Islet of Langerhans (tissue), 1 donor: ENCODE data around the gene AIFM3.
"Not testable (repeated sequence)": the region's sequence is repeated elsewhere in the genome, so short reads cannot be mapped to it uniquely, and the experiment has no call there.

Experiments used
- FAIRE-seq: peaks from one replicate; lab custom pipeline; 2011; peaks lifted over from hg19 to GRCh38; lab: Jason Lieb, UNC

AIFM3 gene

GRCh38 chr22:20959578-20960461 is 7.2 kb upstream of the AIFM3 start:
- no peak for FAIRE-seq

GRCh38 chr22:20960609-20961008 is 6.4 kb upstream of the AIFM3 start:
- no peak for FAIRE-seq

- no peak for FAIRE-seq
These were observed 4.5 kb upstream of the AIFM3 start for GRCh38 chr22:20962491-20962945.

- no peak for FAIRE-seq
These were observed 3.6 kb upstream of the AIFM3 start for GRCh38 chr22:20963201-20964052.

GRCh38 chr22:20964090-20964798 is 2.8 kb upstream of the AIFM3 start:
- no peak for FAIRE-seq

GRCh38 chr22:20964799-20965103 is 2.3 kb upstream of the AIFM3 start:
- FAIRE-seq = no peak

- FAIRE-seq = no peak
These were observed 1.8 kb upstream of the AIFM3 start for GRCh38 chr22:20965104-20965887.

GRCh38 chr22:20965888-20966855 is 883 bp upstream of the AIFM3 start:
- no peak for FAIRE-seq

GRCh38 chr22:20967697-20968211 is 699 bp downstream of the AIFM3 start:
- FAIRE-seq = no peak

GRCh38 chr22:20968281-20968977 is 1.4 kb downstream of the AIFM3 start:
- no peak for FAIRE-seq

- no peak for FAIRE-seq
These were observed 4.0 kb downstream of the AIFM3 start for GRCh38 chr22:20970939-20971657.

GRCh38 chr22:20972014-20972694 is 5.1 kb downstream of the AIFM3 start:
- FAIRE-seq = not testable (repeated sequence)

- no peak for FAIRE-seq
These were observed 6.0 kb downstream of the AIFM3 start for GRCh38 chr22:20972933-20973577.

- FAIRE-seq = no peak
These were observed 6.7 kb downstream of the AIFM3 start for GRCh38 chr22:20973634-20974286.

GRCh38 chr22:20974336-20974955 is 7.4 kb downstream of the AIFM3 start:
- no peak for FAIRE-seq

- no peak for FAIRE-seq
These were observed 8.7 kb downstream of the AIFM3 start for GRCh38 chr22:20975541-20976290.
